Right forelimb (tissue), 1 donor: ENCODE results near the gene IRF2BP1.
A peak's percentile ranks its signal among the peaks of the same experiment; 100 is the strongest.

ENCODE experiments used
- DNase-seq: peaks from one replicate; pipeline ENCODE4 v3.0.0-alpha.2; 2018

IRF2BP1 gene

DNA sequence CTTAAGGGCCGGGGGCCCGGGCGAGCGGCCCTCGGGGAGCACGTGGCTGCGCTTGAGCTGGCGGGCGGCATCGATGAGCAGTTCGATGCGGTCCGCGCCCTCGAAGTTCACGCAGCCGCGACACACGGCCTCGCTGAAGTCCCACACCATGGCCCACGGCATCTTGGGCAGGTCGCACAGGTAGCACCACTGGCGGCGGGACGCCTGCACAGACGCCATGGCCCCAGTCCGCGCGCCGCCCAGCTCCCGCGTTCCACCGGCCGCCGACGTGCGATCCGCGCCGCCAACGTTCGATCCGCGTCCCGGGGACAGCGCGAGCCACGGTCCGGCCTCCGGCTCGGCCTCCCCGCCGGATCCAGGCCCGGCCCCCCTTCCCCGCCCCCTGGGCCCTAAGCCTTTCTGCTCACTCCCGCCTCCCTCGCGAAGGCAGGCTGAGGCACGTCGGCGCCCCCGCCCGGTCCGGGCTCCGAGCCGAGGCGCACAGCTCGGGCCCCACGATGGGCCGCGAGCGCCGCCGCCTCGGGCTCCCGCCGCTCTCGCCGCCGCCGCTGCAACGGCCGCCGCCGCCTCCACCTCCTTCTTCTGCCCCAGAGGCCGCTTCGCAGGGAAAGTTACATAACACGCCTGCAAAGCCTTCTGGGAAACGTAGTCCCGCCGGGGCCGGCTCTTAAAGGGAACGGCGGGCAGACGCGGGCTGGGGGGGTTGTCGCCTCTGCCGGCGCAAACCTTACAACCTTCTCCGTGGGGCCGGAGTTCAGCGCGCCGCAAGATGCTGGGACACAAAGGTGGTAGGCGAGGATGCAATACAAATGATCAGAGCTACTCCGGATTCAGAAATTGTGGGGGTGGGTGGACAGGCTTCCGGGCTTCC, at the start of gene IRF2BP1:
Gene IRF2BP1 (minus strand): TSS at position 586 of the 871 bp plus-strand sequence. CDS start 367 bp downstream, at position 219.
- DNase-seq: peak; percentile 96

DNA sequence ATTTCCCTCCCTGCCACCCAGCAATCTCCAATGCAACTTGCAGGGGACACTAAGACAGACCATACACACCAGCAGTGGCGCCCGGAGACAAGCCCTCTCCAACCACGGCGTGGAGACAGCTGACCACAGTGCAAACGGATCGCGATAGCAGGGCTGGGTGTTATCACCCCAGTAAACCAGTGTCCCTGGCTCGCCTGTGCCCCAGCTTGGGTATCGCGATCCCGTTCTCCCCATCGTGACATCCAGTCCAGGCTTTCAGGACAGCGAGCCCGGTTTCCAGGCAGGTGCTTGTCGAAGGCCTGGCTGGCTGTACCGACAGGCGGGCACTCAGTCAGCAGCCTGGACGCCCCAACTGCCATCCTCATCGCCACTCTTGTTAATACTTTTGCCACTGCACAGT, 49.3 kb upstream of the IRF2BP1 start:
- no peak for DNase-seq

- DNase-seq: no peak
These were observed 48.8 kb upstream of the IRF2BP1 start for GRCh38 chr19:45934551-45935230.

DNA sequence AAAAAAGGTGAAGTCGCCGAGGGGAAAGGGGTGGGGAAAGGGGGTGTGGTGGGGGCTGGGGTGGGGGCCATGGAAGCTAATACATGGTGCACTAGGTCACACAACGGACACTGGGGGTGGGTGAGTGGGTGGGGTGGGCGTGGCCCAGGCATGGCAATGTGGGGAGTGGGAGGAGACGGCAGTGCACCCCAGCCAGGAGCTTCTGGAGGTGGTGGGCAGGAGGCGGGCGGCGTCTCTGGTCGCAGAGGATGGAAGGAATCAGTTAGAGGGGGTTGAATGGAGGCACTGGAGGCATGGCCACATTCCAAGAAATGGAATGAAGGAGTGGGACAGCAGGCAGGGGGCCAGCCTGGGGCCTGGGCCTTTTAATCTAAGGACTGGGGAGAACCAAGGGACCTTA, 47.8 kb upstream of the IRF2BP1 start:
- no peak for DNase-seq

- DNase-seq: no peak
These were observed 45.1 kb upstream of the IRF2BP1 start for GRCh38 chr19:45931055-45931454.

GRCh38 chr19:45929247-45929646, 43.3 kb upstream of the IRF2BP1 start:
- DNase-seq: no peak

DNA sequence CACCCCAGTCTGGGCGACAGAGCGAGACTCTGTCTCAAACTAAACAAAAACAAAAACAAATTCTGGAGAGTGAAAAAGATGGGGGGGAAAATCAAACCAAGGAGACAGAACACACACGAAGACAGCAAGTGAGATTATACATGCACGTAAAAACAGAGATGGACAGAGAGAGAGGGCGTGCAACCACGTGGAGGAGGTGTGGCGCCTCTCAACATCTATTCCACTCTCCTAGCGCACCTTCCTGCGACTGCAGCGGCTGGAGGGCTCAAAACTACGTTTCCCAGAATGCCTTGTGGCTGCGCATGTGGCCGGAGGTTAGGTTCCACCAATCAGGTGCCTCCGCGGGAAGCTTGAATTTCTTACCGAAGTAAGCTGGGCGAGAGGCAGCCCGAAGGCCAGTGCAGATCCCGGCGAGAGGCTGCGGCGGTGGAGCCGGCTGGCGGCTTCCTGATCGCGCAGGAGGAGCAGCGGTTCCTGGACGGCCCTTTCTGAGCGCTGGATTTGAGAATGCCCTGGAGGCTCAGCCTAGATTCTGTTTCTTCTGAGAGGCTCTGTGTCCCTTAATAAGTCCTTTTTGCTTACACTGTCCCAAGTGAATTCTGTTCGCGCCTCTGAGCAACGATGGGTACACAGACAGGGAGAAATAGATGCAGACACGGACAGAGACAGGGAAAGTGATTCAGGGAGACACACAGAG, 41.8 kb upstream of the IRF2BP1 start:
- peak; percentile 87 for DNase-seq

DNA sequence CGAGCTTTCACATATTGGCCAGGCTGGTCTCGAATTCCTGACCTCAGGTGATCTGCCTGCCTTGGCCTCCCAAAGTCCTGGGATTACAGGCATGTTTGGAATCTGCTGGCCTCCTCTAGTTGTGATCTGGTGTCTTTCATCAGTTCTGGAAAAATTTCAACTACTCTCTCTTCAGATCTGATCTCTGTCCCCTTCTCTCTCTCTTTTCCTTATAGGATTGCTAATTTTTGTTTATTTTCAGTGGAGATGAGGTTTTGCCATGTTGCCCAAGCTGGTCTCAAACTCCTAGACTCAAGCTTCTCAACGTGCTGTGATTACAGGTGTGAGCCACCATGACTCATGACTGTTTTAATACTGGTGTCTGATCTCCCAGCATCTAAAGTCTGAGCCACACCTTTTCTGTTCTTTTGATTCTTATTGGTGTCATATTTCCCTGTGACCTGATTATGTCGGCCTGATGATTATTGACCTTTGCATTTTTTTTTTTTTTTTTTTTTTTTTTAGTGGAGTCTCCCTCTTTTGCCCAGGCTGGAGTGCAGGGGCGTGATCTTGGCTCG, 39.0 kb upstream of the IRF2BP1 start:
- no peak for DNase-seq

DNA sequence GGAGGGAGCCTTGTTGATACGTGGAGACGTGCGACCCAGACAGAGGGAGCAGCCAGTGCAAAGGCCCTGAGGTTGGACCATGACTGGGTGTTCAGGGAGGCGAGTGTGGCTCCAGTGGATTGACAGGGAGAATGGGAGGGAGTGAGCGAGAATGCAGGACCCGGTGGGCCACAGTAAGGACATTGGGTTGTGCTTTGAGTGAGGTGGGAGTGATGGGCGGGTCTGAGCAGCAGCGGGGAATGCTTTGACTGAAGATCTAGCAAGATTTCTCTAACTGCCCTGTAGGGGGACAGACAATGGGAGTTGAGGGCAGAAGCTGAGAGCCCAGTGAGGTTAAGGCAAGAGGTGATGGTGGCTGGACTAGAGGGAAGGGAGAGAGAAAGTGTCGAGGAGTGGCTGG, 36.3 kb upstream of the IRF2BP1 start:
- no peak for DNase-seq

DNA sequence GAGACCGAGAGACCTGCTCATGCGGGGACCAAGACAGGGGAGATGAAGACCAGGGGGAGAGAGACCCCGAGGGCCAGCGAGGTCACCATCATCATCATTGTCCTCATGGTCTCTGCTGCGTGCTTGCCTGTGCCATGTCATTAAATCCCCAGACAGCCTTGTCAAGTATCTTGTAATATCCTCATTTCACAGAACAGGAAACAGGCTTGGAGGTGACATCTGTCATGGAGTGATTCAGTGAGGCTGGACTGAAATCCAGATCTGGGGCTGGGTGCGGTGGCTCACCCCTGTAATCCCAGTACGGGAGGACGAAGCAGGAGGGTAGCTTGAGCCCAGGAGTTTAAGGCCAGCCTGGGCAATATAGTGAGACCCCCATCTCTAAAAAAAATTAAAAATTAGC, 34.5 kb upstream of the IRF2BP1 start:
- no peak for DNase-seq

DNA sequence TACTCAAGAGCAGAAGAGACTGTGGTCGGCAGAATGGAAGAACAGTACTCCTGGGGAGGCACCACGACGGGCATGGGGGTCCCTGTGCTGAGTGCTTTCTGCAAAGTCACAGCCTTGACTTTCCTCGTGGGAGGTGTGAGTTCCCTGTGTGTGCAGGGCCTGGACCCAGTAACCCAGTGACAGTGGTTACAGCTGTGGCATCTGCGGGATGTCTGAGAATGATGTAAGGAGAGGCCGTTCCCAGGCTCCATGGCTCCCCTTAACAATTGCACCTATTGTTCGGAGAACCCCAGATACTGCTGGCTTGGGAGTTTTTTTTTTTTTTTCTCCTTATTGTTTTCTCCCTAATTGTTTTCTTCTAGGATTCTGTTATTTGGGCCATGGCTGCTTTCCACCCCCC, 33.7 kb upstream of the IRF2BP1 start:
- DNase-seq: no peak

GRCh38 chr19:45918721-45919120, 32.8 kb upstream of the IRF2BP1 start:
- DNase-seq: no peak

- DNase-seq: no peak
These were observed 31.6 kb upstream of the IRF2BP1 start for GRCh38 chr19:45917421-45918091.

- no peak for DNase-seq
These were observed 28.2 kb upstream of the IRF2BP1 start, which contains the start of gene NANOS2 for GRCh38 chr19:45913874-45914830. Gene NANOS2 (minus strand): TSS chr19:45914778. CDS start chr19:45914693, 85 bp downstream.

DNA sequence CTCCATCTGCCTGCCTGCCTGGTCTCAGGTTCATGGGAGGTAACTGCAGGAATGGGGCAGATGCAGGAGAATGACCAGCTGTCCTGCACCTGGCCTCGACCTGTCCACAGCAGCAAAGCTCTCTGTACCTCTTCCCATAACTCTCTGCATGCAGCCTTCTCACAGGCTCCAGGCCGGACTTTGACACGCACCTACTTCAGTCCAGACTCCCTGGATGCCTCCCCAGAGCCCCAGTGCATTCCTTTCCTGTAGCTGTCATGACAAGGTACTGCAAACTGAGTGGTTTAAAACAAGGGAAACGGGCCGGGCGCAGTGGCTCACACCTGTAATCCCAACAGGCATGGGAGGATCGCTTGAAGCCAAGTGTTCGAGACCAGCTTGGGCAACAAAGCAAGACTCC, 25.4 kb upstream of the IRF2BP1 start:
- DNase-seq: no peak

DNA sequence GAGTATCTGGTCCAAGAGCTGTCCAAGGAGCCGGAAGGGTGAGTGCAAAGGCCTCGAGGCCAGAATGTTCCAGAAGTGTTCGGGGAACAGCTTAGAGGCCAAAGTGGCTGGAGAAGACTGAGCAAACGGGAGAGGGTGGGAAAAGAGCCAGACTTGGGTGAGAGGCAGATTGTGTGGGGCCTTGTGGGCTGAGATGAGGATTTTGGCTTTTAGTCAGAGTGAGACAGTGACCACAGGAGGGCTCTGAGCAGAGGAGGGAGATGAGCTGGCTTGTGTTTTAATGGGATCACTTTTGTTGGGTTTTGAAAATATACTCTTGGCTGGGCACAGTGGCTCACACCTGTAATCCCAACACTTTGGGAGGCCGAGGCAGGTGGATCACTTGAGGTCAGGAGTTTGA, 23.0 kb upstream of the IRF2BP1 start:
- DNase-seq: no peak

GRCh38 chr19:45906221-45906620, 20.3 kb upstream of the IRF2BP1 start:
- no peak for DNase-seq

DNA sequence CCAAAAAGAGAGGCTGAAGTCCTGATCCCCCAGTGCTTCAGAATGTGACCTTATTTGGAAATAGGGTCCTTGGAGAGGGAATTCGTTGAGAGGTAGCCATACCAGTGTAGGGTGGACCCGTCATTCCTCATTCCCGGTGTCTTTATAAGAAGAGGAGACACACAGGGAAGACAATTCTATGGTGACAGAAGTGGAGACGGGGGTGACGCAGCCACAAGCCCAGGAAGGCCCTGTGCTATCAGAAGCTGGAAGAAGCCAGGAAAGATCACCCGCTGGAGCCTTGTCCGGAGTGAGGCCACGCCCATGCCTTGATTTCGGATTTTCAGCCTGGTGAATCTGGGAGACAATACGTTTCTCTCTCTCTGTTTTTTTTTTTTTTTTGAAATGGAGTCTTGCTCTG, 19.1 kb upstream of the IRF2BP1 start:
- DNase-seq: no peak

DNA sequence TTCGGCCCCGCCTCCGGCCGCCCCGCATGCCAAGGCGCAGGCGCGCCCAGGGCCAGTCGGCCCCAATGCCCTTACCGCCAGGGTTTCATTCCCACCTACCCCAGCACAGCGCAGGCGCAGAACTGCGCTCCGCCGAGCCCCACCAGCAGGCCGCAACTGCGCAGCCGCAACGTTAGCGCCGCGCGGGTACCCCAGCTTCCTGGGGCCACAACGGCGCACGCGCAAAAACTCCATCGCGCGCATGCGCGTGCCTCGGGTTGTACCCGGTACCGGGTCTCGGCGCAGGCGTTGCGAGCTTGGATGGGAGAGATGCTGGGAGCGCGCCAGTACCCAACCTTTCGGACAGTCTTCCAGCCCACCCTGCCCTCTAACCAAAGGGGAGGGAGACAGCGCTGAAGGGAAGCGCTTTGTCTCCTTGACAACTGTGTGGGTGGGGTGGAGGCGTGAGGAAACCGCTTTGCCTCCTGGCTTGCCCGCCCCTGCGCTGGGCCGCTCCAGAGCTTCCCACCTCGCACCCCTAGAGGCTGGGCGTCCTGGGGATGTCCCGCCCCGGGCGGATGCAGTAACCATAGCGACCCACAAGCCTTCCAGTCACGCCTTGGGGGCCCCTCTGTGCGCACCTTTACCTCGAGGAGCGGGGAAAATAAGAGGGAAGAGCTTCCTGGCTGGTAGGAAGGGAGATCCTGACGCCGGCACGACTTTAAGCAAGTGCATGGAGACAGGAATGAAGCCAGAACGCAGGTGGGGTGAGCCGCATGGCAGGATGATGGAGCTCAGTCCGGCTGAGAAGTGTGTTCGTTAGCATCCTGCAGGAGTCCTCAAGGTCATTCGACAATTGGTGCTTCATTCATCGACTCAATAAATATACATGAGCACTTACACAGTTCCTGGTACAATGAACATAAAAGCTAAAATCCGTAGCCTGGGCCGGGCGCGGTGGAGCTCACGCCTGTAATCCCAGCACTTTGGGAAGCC, 17.0 kb upstream of the IRF2BP1 start:
- DNase-seq: peak; percentile 100
